Measurements from ENCODE around the gene NYAP1.
"Not testable (repeated sequence)": the region's sequence is repeated elsewhere in the genome, so short reads cannot be mapped to it uniquely, and the experiment has no call there.

The NYAP1 gene

GRCh38 chr7:100483722-100484672, at the start of gene NYAP1:
Gene NYAP1 (plus strand): TSS chr7:100483927. CDS start chr7:100485312, 1,385 bp downstream.
- no peak for FAIRE-seq

- FAIRE-seq = no peak
These were observed 49.2 kb upstream of the NYAP1 start for GRCh38 chr7:100434297-100435144.

GRCh38 chr7:100435401-100436304, 48.1 kb upstream of the NYAP1 start:
- FAIRE-seq = no peak

- no peak for FAIRE-seq
These were observed 46.3 kb upstream of the NYAP1 start for GRCh38 chr7:100437150-100438100.

- FAIRE-seq = no peak
These were observed 45.6 kb upstream of the NYAP1 start for GRCh38 chr7:100438172-100438571.

GRCh38 chr7:100438731-100439130, 45.0 kb upstream of the NYAP1 start:
- not testable (repeated sequence) for FAIRE-seq

- FAIRE-seq = not testable (repeated sequence)
These were observed 44.5 kb upstream of the NYAP1 start for GRCh38 chr7:100439244-100439643.

GRCh38 chr7:100441641-100442535, 41.8 kb upstream of the NYAP1 start:
- FAIRE-seq = no peak

GRCh38 chr7:100443096-100443840, 40.5 kb upstream of the NYAP1 start:
- no peak for FAIRE-seq

- FAIRE-seq = no peak
These were observed 39.1 kb upstream of the NYAP1 start for GRCh38 chr7:100444311-100445278.

- FAIRE-seq = no peak
These were observed 37.7 kb upstream of the NYAP1 start for GRCh38 chr7:100446040-100446439.

GRCh38 chr7:100447363-100447762, 36.4 kb upstream of the NYAP1 start:
- FAIRE-seq = not testable (repeated sequence)

GRCh38 chr7:100449190-100449795, 34.4 kb upstream of the NYAP1 start:
- no peak for FAIRE-seq

- no peak for FAIRE-seq
These were observed 31.2 kb upstream of the NYAP1 start for GRCh38 chr7:100452513-100452912.

GRCh38 chr7:100453854-100454253, 29.9 kb upstream of the NYAP1 start:
- FAIRE-seq = not testable (repeated sequence)

- no peak for FAIRE-seq
These were observed 28.5 kb upstream of the NYAP1 start for GRCh38 chr7:100455206-100455605.

- no peak for FAIRE-seq
These were observed 27.2 kb upstream of the NYAP1 start for GRCh38 chr7:100456562-100456961.

GRCh38 chr7:100457033-100457432, 26.7 kb upstream of the NYAP1 start:
- no peak for FAIRE-seq

Data from A204.1 (cell line).